SK-N-SH (cell line): ENCODE measurements around the gene GSE1. TPM values are rescaled to one million over a fixed set of nuclear protein-coding genes. Genes with fewer than 3 reads are reported as not detected.

ENCODE experiments used
- CTCF ChIA-PET: fragments of 300-600, 350-600 bp; formaldehyde crosslinking; extraction: SDS; loops from one replicate; lab custom pipeline; 2021; lab: Yijun Ruan, JAX
- POLR2A ChIA-PET: fragments of 350-600 bp; sonication (Branson Sonifier 250); formaldehyde crosslinking; extraction: SDS; loops from one replicate; lab custom pipeline; 2020; ENCODE audit warnings: antibody characterized with exemption, inconsistent platforms; lab: Yijun Ruan, JAX
- DNase-seq: peaks from one replicate; pipeline ENCODE4 v3.0.0; 2012
- H2AFZ ChIP-seq: fragments of 200-600 bp; sonication (generic); 2 replicates; pipeline ENCODE4 v1.8.1; 2016; ENCODE audit warnings: antibody characterized with exemption, mild to moderate bottlenecking, low read depth
- H3F3A ChIP-seq: fragments of 200-600 bp; sonication (generic); replicated peaks from 2 replicates; pipeline ENCODE3; 2016; ENCODE audit warnings: antibody characterized with exemption, mild to moderate bottlenecking; ENCODE audit not compliant: insufficient read depth
- H3K27ac ChIP-seq, 2 experiments: fragments of 200-500 bp in 1 of 2; fragments of 200-600 bp in 1 of 2; sonication (Bioruptor generic) in 1 of 2; sonication (generic), shearing (Covaris generic) in 1 of 2; 2 replicates each; pipeline versions ENCODE4 v1.5.1 to v1.6.1; 2014 to 2016; ENCODE audit warnings: low read depth in 2 of 2, inconsistent platforms in 1 of 2, low read length in 1 of 2, mild to moderate bottlenecking in 1 of 2, mixed read lengths in 1 of 2
- H3K27me3 ChIP-seq: fragments of 200-600 bp; sonication (generic), shearing (Covaris generic); 2 replicates; pipeline ENCODE4 v1.6.1; 2016; ENCODE audit warnings: mixed run types; ENCODE audit not compliant: insufficient read depth
- H3K36me3 ChIP-seq, 2 experiments: fragments of 200-500 bp in 1 of 2; fragments of 200-600 bp in 1 of 2; sonication (Bioruptor generic) in 1 of 2; sonication (generic) in 1 of 2; replicated peaks in 1 of 2; 2 replicates each; pipeline versions ENCODE3 to v1.5.1; 2014 to 2016; ENCODE audit warnings: low read length in 1 of 2, mild to moderate bottlenecking in 1 of 2; ENCODE audit not compliant: insufficient read depth in 2 of 2, control insufficient read depth in 1 of 2
- H3K4me1 ChIP-seq, 2 experiments: fragments of 200-500 bp in 1 of 2; fragments of 200-600 bp in 1 of 2; sonication (Bioruptor generic) in 1 of 2; sonication (generic), shearing (Covaris generic) in 1 of 2; 2 replicates each; pipeline versions ENCODE4 v1.5.1 to v1.6.1; 2014 to 2016; ENCODE audit warnings: low read depth in 1 of 2, low read length in 1 of 2, mixed run types in 1 of 2; ENCODE audit not compliant: insufficient read depth in 2 of 2, control insufficient read depth in 1 of 2
- H3K4me2 ChIP-seq: fragments of 200-600 bp; sonication (generic), shearing (Covaris generic); 2 replicates; pipeline ENCODE4 v1.6.1; 2017; ENCODE audit warnings: mixed run types
- H3K4me3 ChIP-seq, 2 experiments: fragments of 200-500 bp in 1 of 2; fragments of 200-600 bp in 1 of 2; sonication (Bioruptor generic) in 1 of 2; sonication (generic), shearing (Covaris generic) in 1 of 2; 2 replicates each; pipeline versions ENCODE4 v1.5.1 to v1.8.1; 2014 to 2016; ENCODE audit warnings: low read depth in 2 of 2, inconsistent platforms in 1 of 2, low read length in 1 of 2, mild to moderate bottlenecking in 1 of 2, mixed read lengths in 1 of 2, moderate library complexity in 1 of 2
- H3K79me2 ChIP-seq: fragments of 200-600 bp; sonication (generic); 2 replicates; pipeline ENCODE4 v1.8.1; 2017; ENCODE audit warnings: mild to moderate bottlenecking; ENCODE audit not compliant: insufficient read depth
- H3K9ac ChIP-seq: fragments of 200-600 bp; sonication (generic); 2 replicates; pipeline ENCODE4 v1.6.1; 2017; ENCODE audit warnings: mixed run types
- H3K9me2 ChIP-seq: fragments of 200-600 bp; sonication (generic); 2 replicates; pipeline ENCODE4 v1.6.1; 2017; ENCODE audit warnings: mixed run types
- H3K9me3 ChIP-seq: fragments of 200-600 bp; sonication (generic); 2 replicates; pipeline ENCODE4 v1.6.1; 2017; ENCODE audit warnings: mixed run types, mild to moderate bottlenecking, moderate library complexity
- H4K20me1 ChIP-seq: fragments of 200-600 bp; sonication (generic); 2 replicates; pipeline ENCODE4 v1.6.1; 2017; ENCODE audit warnings: mild to moderate bottlenecking, mixed run types; ENCODE audit not compliant: insufficient read depth
- CTCF ChIP-seq: fragments of 200-600 bp; sonication (generic); IDR thresholded peaks from 2 replicates; pipeline ENCODE4 v1.6.1; 2017; ENCODE audit warnings: antibody characterized with exemption, mild to moderate bottlenecking, moderate library complexity
- EP300 ChIP-seq, 2 experiments: IDR thresholded peaks; 2 replicates each; pipeline versions ENCODE4 v1.4.0 to v1.6.1; 2012; ENCODE audit warnings: borderline replicate concordance in 1 of 2, low read depth in 1 of 2, low read length in 1 of 2
- EZH2phosphoT487 ChIP-seq: fragments of 200-600 bp; sonication (generic); IDR thresholded peaks from 2 replicates; pipeline ENCODE4 v1.6.1; 2017; ENCODE audit warnings: low read depth, mixed run types, mild to moderate bottlenecking, antibody characterized with exemption, moderate library complexity, borderline replicate concordance
- GABPA ChIP-seq: IDR thresholded peaks from 2 replicates; pipeline ENCODE4 v1.4.0; 2012; ENCODE audit warnings: low read depth, mild to moderate bottlenecking
- MAX ChIP-seq: IDR thresholded peaks from 2 replicates; pipeline ENCODE4 v1.4.0; 2012; ENCODE audit warnings: low read depth
- PBX3 ChIP-seq: IDR thresholded peaks from 2 replicates; pipeline ENCODE4; 2012
- REST ChIP-seq: IDR thresholded peaks from 2 replicates; pipeline ENCODE4 v1.6.1; 2012; ENCODE audit warnings: mild to moderate bottlenecking, low read depth, low read length, moderate library complexity
- RFX5 ChIP-seq: IDR thresholded peaks from 2 replicates; pipeline ENCODE4 v1.6.1; 2012; ENCODE audit warnings: mild to moderate bottlenecking, improper control_type of control experiment, low read length
- TAF1 ChIP-seq: IDR thresholded peaks from 2 replicates; pipeline ENCODE4 v1.6.1; 2012; ENCODE audit warnings: low read depth, mild to moderate bottlenecking, low read length, moderate library complexity, borderline replicate concordance
- USF2 ChIP-seq: fragments of 150-350 bp; IDR thresholded peaks from 2 replicates; pipeline ENCODE4 v1.6.1; 2017; ENCODE audit warnings: antibody characterized with exemption, low read length, low read depth, borderline replicate concordance
- WGBS: methylation state at CpG from one replicate; pipeline ENCODE4 v1.1.6; 2017; ENCODE audit warnings: low lambda C conversion rate; 5-methylcytosine and 5-hydroxymethylcytosine counted together
- polyA plus RNA-seq, 3 experiments: library from polyadenylated mRNA; depleted of rRNA; stranded (reverse); fragments of >200 nt; gene quantifications; 2 replicates each; pipeline ENCODE4 v1.2.3, GENCODE V29; 2012

Gene GSE1
- polyA plus RNA-seq, 1 of the 3 experiments (the other 2 are of a cell fraction): 26.5 TPM

- no peak for TF ChIP-seq REST
- TF ChIP-seq, all 33 proteins: peak for 0
These were observed 4.6 kb upstream of the GSE1 start (continued) for GRCh38 chr16:85608515-85608885.

- peak overlapping the region in 1 of 2 experiments; percentile 96; a peak in 1 of 4 replicates for H3K27ac ChIP-seq
- H2AFZ ChIP-seq: no peak overlapping the region
- H3K9me3 ChIP-seq: no peaks in the 10 kb centered on the region
- H3K27me3 ChIP-seq: no peaks in the 10 kb centered on the region
- H3K4me3 ChIP-seq: no peak overlapping the region
- CTCF ChIA-PET: interaction anchor here (0.5 to 3.5 kb wide), 20 partner anchors 11 to 494 kb away, joined by 3 to 51 read pairs (median 6); no protein-coding TSS in a partner anchor
- peaks cover 7% of the 10 kb centered on the region for H3F3A ChIP-seq
- WGBS: 100% methylated on average over 2 of the region's 10 CpGs
- no peaks in the 10 kb centered on the region for H3K9me2 ChIP-seq
- POLR2A ChIA-PET: no interaction called here
- H3K36me3 ChIP-seq: no peaks in the 10 kb centered on the region
- peaks cover 10 to 54% of the 10 kb centered on the region in 2 experiments for H3K4me1 ChIP-seq
- TF ChIP-seq EP300 (IDR thresholded peaks at IDR 0.05; ENCODE audit: borderline replicate concordance in 1 of 2, low read depth in 1 of 2, low read length in 1 of 2) (no peak), RFX5 (no peak), GABPA (no peak), TAF1 (no peak), PBX3 (no peak), USF2 (no peak), CTCF (no peak), MAX (no peak), EZH2phosphoT487 (no peak)
- peaks cover 15% of the 10 kb centered on the region; the same call in 1 of the 2 replicates for H3K79me2 ChIP-seq
- H3K9ac ChIP-seq: no peak overlapping the region
- H4K20me1 ChIP-seq: peaks cover 29% of the 10 kb centered on the region
- DNase-seq: no peak
- H3K4me2 ChIP-seq: no peak overlapping the region
These were observed 4.2 kb upstream of the GSE1 start for GRCh38 chr16:85608887-85609286.
